GM12865 (cell line): ENCODE results near the gene TRABD.

Source experiments
- DNase-seq: peaks from one replicate; pipeline ENCODE4 v3.0.0; 2010; ENCODE audit warnings: low read depth
- H3K4me3 ChIP-seq: 2 replicates; pipeline ENCODE4 v1.5.1; 2011; ENCODE audit warnings: mild to moderate bottlenecking, low read depth, low read length, control low read depth
- TF ChIP-seq, protein P1 (sequence below): IDR thresholded peaks from 2 replicates; pipeline ENCODE4 v1.5.1; 2011; ENCODE audit warnings: low read length, control low read depth, low read depth, inconsistent platforms; ENCODE audit not compliant: insufficient read depth; ENCODE audit errors: missing control alignments

The TRABD gene

DNA sequence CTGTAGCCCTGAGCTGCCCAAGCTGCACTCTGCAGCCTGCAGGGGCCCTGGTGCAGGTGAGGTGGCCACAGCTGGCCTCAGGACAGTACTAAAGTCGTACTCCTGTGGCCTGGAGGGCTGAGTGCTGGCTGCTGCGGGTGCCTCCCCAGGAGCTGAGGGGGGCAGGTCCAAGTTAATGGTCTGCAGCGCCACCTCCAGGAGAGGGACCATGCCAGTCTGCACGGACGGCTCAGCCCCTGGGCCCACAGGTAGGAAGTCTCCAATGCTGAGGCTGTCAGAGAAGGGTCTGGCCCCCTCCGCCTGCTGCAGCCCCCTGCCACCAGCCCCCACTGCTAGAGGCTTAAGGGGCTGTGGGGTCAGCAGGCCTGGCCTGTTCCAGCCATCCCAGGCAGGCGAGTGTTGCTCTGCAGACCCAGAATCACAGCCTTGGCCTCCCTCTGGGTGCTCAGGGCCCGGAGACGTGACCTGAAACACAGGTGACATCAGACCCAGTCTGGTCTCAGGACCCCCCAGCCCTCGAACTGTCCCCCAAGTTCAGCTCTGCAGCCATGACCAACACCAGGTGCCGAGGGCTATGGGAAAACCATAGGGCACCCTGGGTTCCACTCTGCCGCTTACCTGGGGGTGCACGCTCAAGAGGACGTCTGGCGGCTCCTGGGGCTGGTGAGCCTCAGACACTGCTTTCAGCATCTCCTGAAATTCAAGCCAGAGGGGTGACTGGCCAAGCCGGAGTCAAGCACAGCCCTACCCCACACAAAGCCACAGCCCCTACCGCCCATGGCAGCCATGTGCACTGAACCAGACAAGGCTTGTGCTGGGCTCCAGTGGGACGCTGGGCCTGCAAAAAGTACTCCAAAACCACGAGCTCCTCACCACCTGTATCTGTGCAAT lies 35.9 kb downstream of the TRABD start:
- H3K4me3 ChIP-seq = no peak overlapping the region
- TF ChIP-seq, protein P1, sequence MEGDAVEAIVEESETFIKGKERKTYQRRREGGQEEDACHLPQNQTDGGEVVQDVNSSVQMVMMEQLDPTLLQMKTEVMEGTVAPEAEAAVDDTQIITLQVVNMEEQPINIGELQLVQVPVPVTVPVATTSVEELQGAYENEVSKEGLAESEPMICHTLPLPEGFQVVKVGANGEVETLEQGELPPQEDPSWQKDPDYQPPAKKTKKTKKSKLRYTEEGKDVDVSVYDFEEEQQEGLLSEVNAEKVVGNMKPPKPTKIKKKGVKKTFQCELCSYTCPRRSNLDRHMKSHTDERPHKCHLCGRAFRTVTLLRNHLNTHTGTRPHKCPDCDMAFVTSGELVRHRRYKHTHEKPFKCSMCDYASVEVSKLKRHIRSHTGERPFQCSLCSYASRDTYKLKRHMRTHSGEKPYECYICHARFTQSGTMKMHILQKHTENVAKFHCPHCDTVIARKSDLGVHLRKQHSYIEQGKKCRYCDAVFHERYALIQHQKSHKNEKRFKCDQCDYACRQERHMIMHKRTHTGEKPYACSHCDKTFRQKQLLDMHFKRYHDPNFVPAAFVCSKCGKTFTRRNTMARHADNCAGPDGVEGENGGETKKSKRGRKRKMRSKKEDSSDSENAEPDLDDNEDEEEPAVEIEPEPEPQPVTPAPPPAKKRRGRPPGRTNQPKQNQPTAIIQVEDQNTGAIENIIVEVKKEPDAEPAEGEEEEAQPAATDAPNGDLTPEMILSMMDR = peak; percentile 1
- no peak for DNase-seq

DNA sequence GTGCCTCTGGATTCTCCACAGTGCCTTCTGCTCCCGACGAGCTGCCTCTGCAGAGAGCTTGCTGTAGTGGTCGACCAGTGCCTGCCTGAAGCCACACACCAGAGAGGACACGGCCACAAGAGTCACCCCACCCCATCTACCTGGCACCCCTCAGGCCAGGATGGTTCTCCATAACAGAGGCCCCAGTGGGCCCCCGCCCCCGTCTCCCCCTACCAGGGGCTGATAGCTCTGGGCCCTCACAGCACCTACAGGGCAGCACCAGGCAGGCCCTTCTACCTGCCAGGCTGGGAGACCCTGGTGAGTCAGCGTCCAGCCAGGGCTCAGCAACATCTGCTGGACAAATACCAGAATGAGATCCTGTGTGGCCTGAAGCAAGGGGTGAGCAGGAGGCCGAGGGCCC lies 36.8 kb downstream of the TRABD start:
- no peak for DNase-seq
- TF ChIP-seq, protein P1 = no peak
- no peak overlapping the region for H3K4me3 ChIP-seq

DNA sequence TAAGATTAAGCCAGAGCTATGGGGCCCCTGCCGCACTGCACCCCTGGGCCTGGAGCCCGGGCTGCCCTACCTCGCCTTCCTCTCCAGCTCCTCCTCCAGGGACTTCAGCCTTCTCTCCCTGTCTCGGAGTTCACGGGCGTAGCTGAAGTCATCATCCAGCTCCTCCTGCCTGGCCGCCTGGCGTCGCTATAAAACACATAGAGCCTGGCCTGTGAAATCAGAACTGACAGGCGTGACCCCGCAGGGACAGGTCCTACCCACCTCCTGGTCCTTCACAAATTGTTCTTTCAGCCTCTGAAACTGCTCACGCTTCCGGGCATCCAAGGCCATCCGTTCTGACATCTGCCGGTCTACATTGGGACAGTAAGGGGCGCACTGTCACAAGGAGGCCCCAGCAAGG lies 38.4 kb downstream of the TRABD start:
- TF ChIP-seq, protein P1 = no peak
- DNase-seq = no peak
- H3K4me3 ChIP-seq = no peak overlapping the region

DNA sequence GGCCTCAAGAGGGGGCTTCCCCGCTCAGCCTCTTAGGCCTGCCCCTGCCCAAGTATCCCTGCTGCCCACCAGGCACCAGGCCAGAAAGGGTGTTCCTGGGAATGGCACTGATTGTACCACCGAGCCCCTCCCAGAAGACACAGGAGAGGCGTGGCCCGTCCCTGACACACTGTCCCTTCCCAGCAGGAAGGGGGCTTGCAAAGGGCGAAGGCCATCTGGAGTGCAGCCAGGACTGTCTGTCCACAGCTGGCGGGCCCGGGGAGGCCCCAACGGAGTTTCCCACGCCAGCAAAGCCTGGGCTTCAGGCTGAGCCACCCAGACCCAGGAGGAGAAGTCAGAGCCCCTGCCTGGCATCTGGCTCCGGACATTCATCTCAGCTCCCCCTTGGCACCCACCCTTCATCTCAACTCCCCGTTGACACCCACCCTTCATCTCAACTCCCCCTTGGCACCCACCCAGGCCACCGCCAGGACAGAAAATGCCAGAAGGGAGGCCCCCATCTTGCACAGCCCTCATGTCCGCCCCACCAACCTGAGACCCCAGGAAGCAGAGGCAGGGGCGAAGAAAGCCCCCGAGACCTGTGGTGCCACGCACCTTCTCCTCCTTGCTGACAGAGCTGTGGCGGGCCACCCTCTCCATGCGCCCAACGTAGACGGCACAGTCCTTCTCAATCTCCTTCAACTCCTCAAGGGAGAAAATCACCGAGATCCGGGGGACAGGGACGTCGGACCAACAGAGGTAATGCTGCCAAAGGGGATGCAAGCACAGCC lies 39.7 kb downstream of the TRABD start:
- no peak for DNase-seq
- TF ChIP-seq, protein P1 = no peak
- H3K4me3 ChIP-seq = no peak overlapping the region

DNA sequence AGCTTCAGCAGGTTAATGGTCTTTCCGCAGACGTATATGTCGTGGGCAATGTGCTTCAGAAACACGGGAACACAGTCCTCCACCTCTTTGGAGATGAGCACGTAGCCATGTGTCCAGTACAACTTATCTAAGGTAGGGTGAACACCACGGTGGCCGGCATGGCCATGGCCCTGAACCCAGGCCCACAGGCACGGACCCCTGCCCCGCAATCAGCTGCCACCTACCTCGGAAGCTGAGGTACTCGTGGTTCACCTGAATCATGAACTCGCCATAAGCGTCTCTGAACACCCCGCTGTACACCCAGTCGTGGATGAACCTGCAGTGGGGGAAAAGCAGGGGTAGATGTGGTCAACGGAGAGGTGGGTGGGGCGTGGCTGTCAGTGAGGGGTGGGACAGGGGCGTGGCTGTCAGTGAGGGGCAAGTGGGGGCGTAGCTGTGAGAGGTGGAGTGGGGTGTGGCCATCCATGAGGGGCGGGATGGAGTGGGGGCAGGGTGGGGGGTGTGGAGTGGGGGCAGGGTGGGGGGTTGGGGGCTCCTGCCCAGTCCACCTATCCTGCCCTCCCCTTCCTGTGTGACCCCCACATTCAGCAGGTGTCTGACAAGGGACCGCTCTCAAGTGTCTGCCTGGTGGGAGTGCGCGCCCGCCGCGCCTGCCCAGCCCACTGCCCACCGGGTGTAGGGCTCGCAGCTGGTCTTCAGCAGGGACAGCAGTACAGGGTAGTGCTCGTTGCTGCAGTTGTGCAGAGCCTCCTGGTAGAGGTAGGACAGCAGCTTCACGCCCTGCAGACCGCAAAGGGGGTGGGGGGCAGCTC lies 40.6 kb downstream of the TRABD start:
- TF ChIP-seq, protein P1 = no peak
- no peak overlapping the region for H3K4me3 ChIP-seq
- no peak for DNase-seq

DNA sequence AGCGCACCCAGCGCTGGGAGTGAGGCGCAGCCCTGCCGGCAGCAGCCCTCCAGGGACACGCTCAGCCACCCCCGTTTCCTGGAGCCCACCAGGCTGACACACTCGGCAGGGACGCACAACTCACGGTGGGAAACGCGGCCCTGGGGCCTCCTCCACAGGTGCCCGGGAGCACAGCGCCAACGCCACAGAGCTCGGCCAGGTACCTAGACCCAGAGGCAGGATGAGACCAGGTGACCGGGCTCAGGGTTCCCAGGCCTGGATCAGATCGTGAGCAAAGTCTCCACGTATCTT lies 41.1 kb downstream of the TRABD start:
- TF ChIP-seq, protein P1 = no peak
- no peak for DNase-seq
- H3K4me3 ChIP-seq = no peak overlapping the region
